GM12878 (cell line): ENCODE measurements around the gene HIRA. TPM values are rescaled to one million over a fixed set of nuclear protein-coding genes. Genes with fewer than 3 reads are reported as not detected.

Source experiments
- ATAC-seq: fragments of 200-7000 bp; cut with Tn5 transposase; 3 replicates; pipeline ENCODE4 v1.9.1; 2020; ENCODE audit warnings: mild to moderate bottlenecking, moderate library complexity
- BruUV-seq: library from RNA; stranded (reverse); fragments of 400-500 nt; replicated peaks from 2 replicates; lab custom pipeline; 2021; lab: Mats Ljungman, UMichigan
- CTCF ChIA-PET: fragments of 300-600 bp; sonication (Branson Sonifier 250); formaldehyde crosslinking; extraction: SDS; loops from one replicate; lab custom pipeline; 2021; ENCODE audit warnings: inconsistent platforms; lab: Yijun Ruan, JAX
- POLR2A ChIA-PET: fragments of 350-600 bp; formaldehyde crosslinking; extraction: SDS; loops from one replicate; lab custom pipeline; 2021; ENCODE audit warnings: inconsistent platforms; lab: Charles Lee
- RAD21 ChIA-PET: fragments of 300-600 bp; sonication (Branson Sonifier 250); formaldehyde crosslinking; loops from one replicate; lab custom pipeline; 2023; ENCODE audit warnings: antibody characterized with exemption; ENCODE audit not compliant: unreplicated experiment; lab: Charles Lee
- SMC1A ChIA-PET: fragments of 300-600 bp; sonication (Branson Sonifier 250); formaldehyde crosslinking; loops from one replicate; lab custom pipeline; 2023; ENCODE audit not compliant: unreplicated experiment, uncharacterized antibody; lab: Charles Lee
- DNase-seq: peaks from one replicate; pipeline ENCODE4 v3.0.0-alpha.2; 2011; ENCODE audit warnings: low read depth, low spot score
- FAIRE-seq: peaks from 3 replicates; lab custom pipeline; 2011; peaks lifted over from hg19 to GRCh38; lab: Jason Lieb, UNC
- H2AFZ ChIP-seq: 2 replicates; pipeline ENCODE4 v1.6.0; 2011; ENCODE audit warnings: low read depth, low read length, control low read depth; ENCODE audit not compliant: control insufficient read depth
- H3K27ac ChIP-seq: 2 replicates; pipeline ENCODE4 v1.5.1; 2011; ENCODE audit warnings: control low read depth; ENCODE audit not compliant: control insufficient read depth, insufficient read depth
- H3K27me3 ChIP-seq, 2 experiments: replicated peaks in 1 of 2; 2 replicates each; pipeline versions ENCODE4 v1.6.0 to v1.6.1; 2011; ENCODE audit warnings: low read length in 1 of 2; ENCODE audit not compliant: control insufficient read depth in 2 of 2, insufficient read depth in 2 of 2
- H3K36me3 ChIP-seq, 2 experiments: 2 replicates each; pipeline ENCODE4 v1.5.1; 2011; ENCODE audit warnings: low read length in 1 of 2; ENCODE audit not compliant: control insufficient read depth in 2 of 2, insufficient read depth in 2 of 2
- H3K4me1 ChIP-seq: 2 replicates; pipeline ENCODE4 v1.6.1; 2011; ENCODE audit warnings: mild to moderate bottlenecking, low read length, moderate library complexity, mixed read lengths; ENCODE audit not compliant: control insufficient read depth, insufficient read depth
- H3K4me2 ChIP-seq: 2 replicates; pipeline ENCODE4 v1.6.0; 2011; ENCODE audit warnings: control low read depth; ENCODE audit not compliant: control insufficient read depth, insufficient read depth
- H3K4me3 ChIP-seq: fragments of 200-600 bp; sonication (generic); 2 replicates; pipeline ENCODE4 v1.5.1; 2016
- H3K79me2 ChIP-seq: 2 replicates; pipeline ENCODE4 v1.6.0; 2011; ENCODE audit warnings: low read length; ENCODE audit not compliant: control insufficient read depth, insufficient read depth
- H3K9ac ChIP-seq: 2 replicates; pipeline ENCODE4 v1.8.0; 2011; ENCODE audit warnings: low read length, control low read depth, mixed read lengths; ENCODE audit not compliant: control insufficient read depth, insufficient read depth
- H3K9me3 ChIP-seq: replicated peaks from 3 replicates; pipeline ENCODE4 v1.5.1; 2011; ENCODE audit warnings: mild to moderate bottlenecking, low read length; ENCODE audit not compliant: control insufficient read depth, insufficient read depth
- H4K20me1 ChIP-seq: 2 replicates; pipeline ENCODE4 v1.6.0; 2011; ENCODE audit not compliant: control insufficient read depth, insufficient read depth
- CBX5 ChIP-seq: sonication (generic); IDR thresholded peaks from 2 replicates; pipeline ENCODE4 v1.6.1; 2016; ENCODE audit warnings: low read depth, moderate library complexity, mild to moderate bottlenecking, inconsistent platforms
- EZH2 ChIP-seq: IDR thresholded peaks from 2 replicates; pipeline ENCODE4 v1.6.1; 2012; ENCODE audit warnings: low read depth, mild to moderate bottlenecking, control low read depth, inconsistent platforms, low read length, borderline replicate concordance; ENCODE audit not compliant: control insufficient read depth
- IRF4 ChIP-seq: IDR thresholded peaks from 2 replicates; pipeline ENCODE4 v1.6.1; 2011; ENCODE audit warnings: low read depth, low read length
- JUND ChIP-seq: IDR thresholded peaks from 2 replicates; pipeline ENCODE4 v1.6.1; 2012; ENCODE audit warnings: low read depth, mild to moderate bottlenecking, low read length, improper control_type of control experiment, moderate library complexity
- MEF2B ChIP-seq: fragments of 450-650 bp; IDR thresholded peaks from 2 replicates; pipeline ENCODE4 v1.6.1; 2018; ENCODE audit warnings: mild to moderate bottlenecking, moderate library complexity; ENCODE audit not compliant: partially characterized antibody, poor library complexity, severe bottlenecking
- PML ChIP-seq: IDR thresholded peaks from 2 replicates; pipeline ENCODE4 v1.6.1; 2012; ENCODE audit warnings: low read length, inconsistent platforms
- RELA ChIP-seq: fragments of 450-650 bp; IDR thresholded peaks from 2 replicates; pipeline ENCODE4 v1.8.0; 2014; ENCODE audit warnings: borderline replicate concordance; ENCODE audit not compliant: partially characterized antibody
- SP1 ChIP-seq: IDR thresholded peaks from one replicate; pipeline ENCODE4 v1.6.1; 2011; ENCODE audit warnings: low read depth, low read length
- SREBF2 ChIP-seq: IDR thresholded peaks from 2 replicates; pipeline ENCODE4 v1.6.1; 2012; ENCODE audit warnings: mild to moderate bottlenecking, low read length
- WGBS: methylation state at CpG from one replicate; pipeline ENCODE4 v1.1.6; 2016; ENCODE audit warnings: low lambda C conversion rate; ENCODE audit not compliant: insufficient replicate concordance, insufficient coverage; ENCODE audit errors: missing lambda C conversion rate; 5-methylcytosine and 5-hydroxymethylcytosine counted together
- in situ Hi-C: fragments of 300-500 bp; cut with MboI; formaldehyde crosslinking; loops from 9 replicates; pipeline ENCODE4 v1.14.3; 2018; ENCODE audit warnings: mixed read lengths
- intact Hi-C: fragments of 100-400 bp; cut with micrococcal nuclease; formaldehyde crosslinking; loops from one replicate; pipeline ENCODE4 v1.14.2; 2022; ENCODE audit not compliant: unreplicated experiment
- polyA plus RNA-seq, 11 experiments: library from polyadenylated mRNA; depleted of rRNA in 4 of 11; unstranded in 6 of 11; stranded (reverse) in 5 of 11; fragments of >200 nt; fragmentation: Nextera tagmentation in 4 of 11; fragmentation: Illumina TruSeq in 1 of 11; extraction: Ambion mirVana in 4 of 11; extraction: Trizol in 1 of 11; gene quantifications; 1 replicate in 1 of 11; 2 replicates in 10 of 11; pipeline versions ENCODE4 v1.2.1 to v1.2.3, GENCODE V29; 2011 to 2016; ENCODE audit warnings: inconsistent platforms in 2 of 11, missing spikeins in 2 of 11, low read depth in 1 of 11
- total RNA-seq, 4 experiments: library from RNA; depleted of rRNA in 3 of 4; stranded (reverse); fragments of >200 nt in 3 of 4; fragmentation: Illumina TruSeq in 1 of 4; extraction: Trizol in 1 of 4; gene quantifications; 2 replicates each; pipeline versions ENCODE4 v1.2.1 to v1.2.3, GENCODE V29; 2013 to 2021
- TF ChIP-seq, protein P1 (sequence below): IDR thresholded peaks from 2 replicates; pipeline ENCODE4 v1.6.1; 2011; ENCODE audit warnings: low read depth, mild to moderate bottlenecking, low read length, moderate library complexity, borderline replicate concordance; ENCODE audit errors: extremely low read depth
- TF ChIP-seq, protein P2 (sequence below): fragments of 450-650 bp; conservative IDR thresholded peaks from 2 replicates; pipeline ENCODE4 v1.6.1; 2017; ENCODE audit warnings: mild to moderate bottlenecking, moderate library complexity

HIRA gene
- total and polyA plus RNA-seq, 10 of the 15 experiments (the other 5 are each of a cell fraction or from before 2014, with no cell fraction given) = 0.34 to 32.7 (median 14.5) TPM

DNA sequence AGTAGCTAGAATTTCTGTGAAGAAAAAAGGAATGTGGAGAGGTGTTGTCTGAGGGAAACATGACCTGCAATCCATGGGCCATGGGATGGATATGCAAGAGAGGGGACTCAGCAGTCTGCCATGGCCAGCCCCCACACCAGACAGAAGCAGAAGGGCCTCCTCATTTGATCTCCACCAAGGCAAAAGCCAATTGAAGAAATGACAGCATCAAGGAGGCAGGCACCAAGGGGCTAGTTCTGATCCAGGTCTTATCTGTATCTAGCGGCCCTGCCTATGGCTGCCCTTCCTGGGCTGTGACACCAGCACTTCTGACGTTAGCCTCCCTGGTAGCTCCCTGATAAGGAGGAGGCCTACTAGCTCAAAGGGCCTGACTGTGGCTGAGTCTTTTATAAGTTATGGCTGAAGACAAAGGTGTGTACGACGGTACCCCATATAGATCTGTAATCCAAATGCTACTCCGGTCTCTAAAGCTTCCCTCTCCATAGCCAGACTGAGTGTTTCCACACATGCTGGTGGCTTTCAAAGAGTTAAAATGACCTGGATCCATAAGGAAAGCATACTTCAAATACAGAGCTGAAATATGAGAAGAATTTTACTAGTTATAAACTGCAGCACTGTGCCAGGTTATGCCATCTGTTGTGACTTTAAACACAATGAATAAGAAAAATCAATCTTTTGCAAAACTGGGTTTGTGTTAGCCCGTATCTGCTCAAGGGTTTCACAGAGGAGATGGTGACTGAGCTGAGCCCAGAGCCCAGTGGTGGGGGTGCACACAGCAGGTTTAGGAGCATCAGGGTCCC is 34.4 kb downstream of the HIRA start:
- H3K4me3 ChIP-seq = no peak overlapping the region
- intact Hi-C loops (no loop called here), in situ Hi-C loops (no loop called here)
- H3K9me3 ChIP-seq = no peaks in the 10 kb centered on the region
- 94% methylated on average over 6 of the region's 6 CpGs for WGBS
- SMC1A ChIA-PET = no interaction called here
- H3K4me2 ChIP-seq = no peak overlapping the region
- H3K36me3 ChIP-seq = peaks cover 13 to 29% of the 10 kb centered on the region in 2 experiments; a peak in 3 of 4 replicates
- H3K27me3 ChIP-seq = no peaks in the 10 kb centered on the region
- DNase-seq (no peak), FAIRE-seq (no peak), ATAC-seq (no peak)
- H3K79me2 ChIP-seq = no peaks in the 10 kb centered on the region
- no peak for TF ChIP-seq RELA
- no peak for TF ChIP-seq SREBF2
- no peak for TF ChIP-seq SP1
- TF ChIP-seq, protein P1, sequence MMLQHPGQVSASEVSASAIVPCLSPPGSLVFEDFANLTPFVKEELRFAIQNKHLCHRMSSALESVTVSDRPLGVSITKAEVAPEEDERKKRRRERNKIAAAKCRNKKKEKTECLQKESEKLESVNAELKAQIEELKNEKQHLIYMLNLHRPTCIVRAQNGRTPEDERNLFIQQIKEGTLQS = no peak
- no peak for TF ChIP-seq MEF2B
- no peak for TF ChIP-seq EZH2
- TF ChIP-seq JUND = no peak
- TF ChIP-seq PML = no peak
- TF ChIP-seq IRF4 = no peak
- no peak for TF ChIP-seq CBX5
- TF ChIP-seq, protein P2, sequence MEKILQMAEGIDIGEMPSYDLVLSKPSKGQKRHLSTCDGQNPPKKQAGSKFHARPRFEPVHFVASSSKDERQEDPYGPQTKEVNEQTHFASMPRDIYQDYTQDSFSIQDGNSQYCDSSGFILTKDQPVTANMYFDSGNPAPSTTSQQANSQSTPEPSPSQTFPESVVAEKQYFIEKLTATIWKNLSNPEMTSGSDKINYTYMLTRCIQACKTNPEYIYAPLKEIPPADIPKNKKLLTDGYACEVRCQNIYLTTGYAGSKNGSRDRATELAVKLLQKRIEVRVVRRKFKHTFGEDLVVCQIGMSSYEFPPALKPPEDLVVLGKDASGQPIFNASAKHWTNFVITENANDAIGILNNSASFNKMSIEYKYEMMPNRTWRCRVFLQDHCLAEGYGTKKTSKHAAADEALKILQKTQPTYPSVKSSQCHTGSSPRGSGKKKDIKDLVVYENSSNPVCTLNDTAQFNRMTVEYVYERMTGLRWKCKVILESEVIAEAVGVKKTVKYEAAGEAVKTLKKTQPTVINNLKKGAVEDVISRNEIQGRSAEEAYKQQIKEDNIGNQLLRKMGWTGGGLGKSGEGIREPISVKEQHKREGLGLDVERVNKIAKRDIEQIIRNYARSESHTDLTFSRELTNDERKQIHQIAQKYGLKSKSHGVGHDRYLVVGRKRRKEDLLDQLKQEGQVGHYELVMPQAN = no peak
- RAD21 ChIA-PET = no interaction called here
- no peak overlapping the region for H3K27ac ChIP-seq
- no TSS peak for BruUV-seq
- no peak overlapping the region for H3K9ac ChIP-seq
- CTCF ChIA-PET = interaction anchor here (0.8 to 1.3 kb wide), 2 partner anchors 15 to 80 kb away, joined by 3 read pairs; no protein-coding TSS in a partner anchor
- H4K20me1 ChIP-seq = no peaks in the 10 kb centered on the region
- POLR2A ChIA-PET = no interaction called here
- H3K4me1 ChIP-seq = no peaks in the 10 kb centered on the region
- H2AFZ ChIP-seq = no peak overlapping the region
